ENCODE measurements around the gene NDUFAF5.

DNA sequence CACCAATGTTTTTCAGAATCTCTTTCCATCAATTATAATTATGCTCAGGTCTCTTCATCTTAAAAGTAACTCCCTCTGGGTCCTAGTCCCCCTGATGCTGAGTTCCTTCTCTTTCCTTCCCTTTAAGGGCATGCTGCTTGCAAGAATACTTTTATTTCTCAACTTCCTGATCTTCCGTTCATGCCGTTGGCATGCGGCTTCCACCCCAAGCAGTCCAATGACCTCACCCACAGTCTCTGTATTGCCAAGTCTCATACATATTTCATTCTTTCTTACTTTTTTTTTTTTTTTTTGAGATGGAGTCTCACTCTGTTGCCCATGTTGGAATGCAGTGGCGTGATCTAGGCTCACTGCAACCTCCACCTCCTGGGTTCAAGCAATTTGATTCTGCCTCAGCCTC, 83.5 kb downstream of the NDUFAF5 start:
- TF ChIP-seq POLR2A (IDR thresholded peaks at IDR 0.05; ENCODE audit: low read depth, low read length), result no peak
- TF ChIP-seq POLR2AphosphoS5 (IDR thresholded peaks at IDR 0.05; ENCODE audit: low read depth, low read length), result no peak

All from GM12891 (cell line).